Measurements from ENCODE around the gene CDC25B.

Gene CDC25B

DNA sequence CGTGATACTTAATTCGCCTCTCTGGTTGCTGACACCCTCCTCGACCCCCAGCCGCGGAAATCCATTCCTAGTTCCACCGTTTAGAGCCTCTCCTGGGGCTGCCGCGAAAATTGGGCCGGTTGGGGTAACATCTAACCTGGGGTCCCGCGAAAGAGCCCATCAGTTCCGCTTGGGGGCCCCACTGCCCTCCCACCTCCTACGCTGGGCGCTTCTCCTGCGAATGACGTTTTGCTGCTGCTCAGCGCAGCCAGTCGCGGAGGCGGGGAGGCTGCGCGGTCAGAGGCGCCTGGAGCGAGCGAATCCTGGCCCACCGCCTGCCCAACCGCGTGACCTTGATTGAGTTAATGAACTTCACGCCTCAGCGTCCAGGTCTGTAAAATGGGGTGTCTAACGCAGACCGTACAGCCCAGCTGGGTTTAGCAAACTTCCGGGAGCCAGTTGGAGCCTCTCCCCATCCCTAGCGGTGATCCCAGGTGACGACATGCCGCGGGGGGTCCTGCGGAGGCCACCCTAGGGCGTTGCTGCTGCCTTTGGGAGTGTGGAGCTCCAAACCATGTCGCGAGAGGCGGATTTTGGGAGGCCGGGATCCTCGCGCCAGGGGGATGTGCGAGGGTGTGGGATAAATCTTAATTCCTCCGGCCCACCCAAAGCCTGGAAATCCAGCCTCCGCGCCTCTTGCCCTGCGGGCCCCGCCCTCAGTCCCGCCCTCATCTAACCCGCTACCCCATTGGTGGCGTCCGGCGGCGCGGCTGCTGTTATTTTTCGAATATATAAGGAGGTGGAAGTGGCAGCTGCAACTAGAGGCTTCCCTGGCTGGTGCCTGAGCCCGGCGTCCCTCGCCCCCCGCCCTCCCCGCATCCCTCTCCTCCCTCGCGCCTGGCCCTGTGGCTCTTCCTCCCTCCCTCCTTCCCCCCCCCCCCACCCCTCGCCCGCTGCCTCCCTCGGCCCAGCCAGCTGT, at the start of gene CDC25B:
CDC25B (plus strand) TSS at position 800 of the 958 bp plus-strand sequence. CDS start 222 bp downstream, outside the sequence.
- no peaks in the 10 kb centered on the region for H3K27me3 ChIP-seq (ENCODE audit: insufficient read depth, low read length, poor library complexity, severe bottlenecking)
- peak within 1 kb of the TSS; percentile 91 for H3K9ac ChIP-seq (ENCODE audit: low read depth, low read length, poor library complexity, severe bottlenecking)
- H3K9me3 ChIP-seq (ENCODE audit: insufficient read depth, low read depth, low read length) = no peaks in the 10 kb centered on the region
- peaks cover 8% of the 10 kb centered on the region; the same call in 1 of the 2 replicates for H3K36me3 ChIP-seq (ENCODE audit: insufficient read depth, low read length)
- peaks cover 45% of the 10 kb centered on the region for H3K4me1 ChIP-seq (ENCODE audit: insufficient read depth, low read length, poor library complexity, severe bottlenecking)
- peak within 1 kb of the TSS; percentile 99 for H2AFZ ChIP-seq (ENCODE audit: low read length)
- peaks cover 31% of the 10 kb centered on the region for H4K20me1 ChIP-seq (ENCODE audit: insufficient read depth, low read length, poor library complexity, severe bottlenecking)
- peak within 1 kb of the TSS; percentile 88 for H3K4me2 ChIP-seq (ENCODE audit: low read depth, low read length, poor library complexity, severe bottlenecking)
- peaks cover 51% of the 10 kb centered on the region for H3K79me2 ChIP-seq (ENCODE audit: insufficient read depth, low read length)
- TF ChIP-seq, protein P1, sequence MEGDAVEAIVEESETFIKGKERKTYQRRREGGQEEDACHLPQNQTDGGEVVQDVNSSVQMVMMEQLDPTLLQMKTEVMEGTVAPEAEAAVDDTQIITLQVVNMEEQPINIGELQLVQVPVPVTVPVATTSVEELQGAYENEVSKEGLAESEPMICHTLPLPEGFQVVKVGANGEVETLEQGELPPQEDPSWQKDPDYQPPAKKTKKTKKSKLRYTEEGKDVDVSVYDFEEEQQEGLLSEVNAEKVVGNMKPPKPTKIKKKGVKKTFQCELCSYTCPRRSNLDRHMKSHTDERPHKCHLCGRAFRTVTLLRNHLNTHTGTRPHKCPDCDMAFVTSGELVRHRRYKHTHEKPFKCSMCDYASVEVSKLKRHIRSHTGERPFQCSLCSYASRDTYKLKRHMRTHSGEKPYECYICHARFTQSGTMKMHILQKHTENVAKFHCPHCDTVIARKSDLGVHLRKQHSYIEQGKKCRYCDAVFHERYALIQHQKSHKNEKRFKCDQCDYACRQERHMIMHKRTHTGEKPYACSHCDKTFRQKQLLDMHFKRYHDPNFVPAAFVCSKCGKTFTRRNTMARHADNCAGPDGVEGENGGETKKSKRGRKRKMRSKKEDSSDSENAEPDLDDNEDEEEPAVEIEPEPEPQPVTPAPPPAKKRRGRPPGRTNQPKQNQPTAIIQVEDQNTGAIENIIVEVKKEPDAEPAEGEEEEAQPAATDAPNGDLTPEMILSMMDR (conservative IDR thresholded peaks at IDR 0.05; ENCODE audit: low read length) = peak; percentile 34
- TF ChIP-seq EZH2phosphoT487 (IDR thresholded peaks at IDR 0.05; ENCODE audit: borderline replicate concordance) = no peak
- peak within 1 kb of the TSS; percentile 98 for H3K4me3 ChIP-seq (ENCODE audit: low read length, poor library complexity, severe bottlenecking)
- no peaks in the 10 kb centered on the region for H3K9me2 ChIP-seq (replicated peaks; ENCODE audit: low read depth, low read length)
- no peaks in the 10 kb centered on the region for H3F3A ChIP-seq (ENCODE audit: low read depth)

DNA sequence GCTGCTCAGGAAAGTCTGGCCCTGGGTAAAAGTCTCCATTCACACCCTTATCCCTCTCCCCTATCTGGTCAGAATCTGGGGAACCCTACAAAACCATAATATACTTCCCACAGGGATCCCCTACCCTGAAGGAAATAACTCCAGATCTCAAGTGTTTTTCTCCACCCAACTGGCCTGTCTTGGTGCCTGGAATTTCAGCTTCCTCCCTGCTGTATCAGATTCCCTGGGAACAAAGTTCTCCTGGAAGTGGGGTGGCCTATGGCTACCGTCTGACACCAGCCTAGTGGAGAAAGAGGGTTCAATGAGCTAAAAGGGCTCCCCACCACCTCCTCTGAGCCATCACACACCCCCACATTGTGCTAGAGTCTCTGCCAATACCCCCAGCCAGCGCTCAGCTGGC, 48.6 kb upstream of the CDC25B start:
- Histone ChIP-seq H3K79me2 (ENCODE audit: insufficient read depth, low read length) (no peaks in the 10 kb centered on the region), H3K9ac (ENCODE audit: low read depth, low read length, poor library complexity, severe bottlenecking) (no peak overlapping the region), H4K20me1 (ENCODE audit: insufficient read depth, low read length, poor library complexity, severe bottlenecking) (no peaks in the 10 kb centered on the region), H3K9me3 (ENCODE audit: insufficient read depth, low read depth, low read length) (no peaks in the 10 kb centered on the region), H3K4me1 (ENCODE audit: insufficient read depth, low read length, poor library complexity, severe bottlenecking) (peaks cover 13% of the 10 kb centered on the region), H3F3A (ENCODE audit: low read depth) (no peaks in the 10 kb centered on the region), H3K27me3 (ENCODE audit: insufficient read depth, low read length, poor library complexity, severe bottlenecking) (no peaks in the 10 kb centered on the region), H2AFZ (ENCODE audit: low read length) (no peak overlapping the region), H3K9me2 (replicated peaks; ENCODE audit: low read depth, low read length) (no peaks in the 10 kb centered on the region), H3K4me2 (ENCODE audit: low read depth, low read length, poor library complexity, severe bottlenecking) (no peak overlapping the region), H3K4me3 (ENCODE audit: low read length, poor library complexity, severe bottlenecking) (no peak overlapping the region), H3K36me3 (ENCODE audit: insufficient read depth, low read length) (no peaks in the 10 kb centered on the region)
- TF ChIP-seq, protein P1 (conservative IDR thresholded peaks at IDR 0.05; ENCODE audit: low read length) = no peak
- TF ChIP-seq EZH2phosphoT487 (IDR thresholded peaks at IDR 0.05; ENCODE audit: borderline replicate concordance) = no peak

DNA sequence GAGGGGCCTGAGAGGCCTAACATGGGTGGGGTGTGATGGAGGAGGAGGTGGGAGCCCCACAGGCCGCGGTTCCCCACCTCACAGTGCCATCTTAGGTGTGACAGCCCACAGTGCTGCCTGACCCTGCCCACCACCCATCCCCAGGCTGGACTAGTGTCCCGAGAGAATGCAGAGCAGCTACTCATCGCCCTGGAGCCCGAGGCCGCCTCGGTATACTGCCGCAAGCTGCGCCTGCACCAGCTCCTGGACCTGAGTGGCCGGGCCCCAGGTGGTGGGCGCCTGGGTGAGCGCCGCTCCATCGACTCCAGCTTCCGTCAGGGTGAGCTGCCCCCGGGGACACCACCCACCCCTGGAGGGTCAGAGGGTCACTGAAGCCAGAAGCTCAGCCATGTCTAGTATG, 48.0 kb upstream of the CDC25B start:
- TF ChIP-seq EZH2phosphoT487 (IDR thresholded peaks at IDR 0.05; ENCODE audit: borderline replicate concordance) = no peak
- no peak overlapping the region for H3K9ac ChIP-seq (ENCODE audit: low read depth, low read length, poor library complexity, severe bottlenecking)
- no peak overlapping the region for H2AFZ ChIP-seq (ENCODE audit: low read length)
- H3K36me3 ChIP-seq (ENCODE audit: insufficient read depth, low read length) = no peaks in the 10 kb centered on the region
- H3K4me3 ChIP-seq (ENCODE audit: low read length, poor library complexity, severe bottlenecking) = no peak overlapping the region
- no peaks in the 10 kb centered on the region for H4K20me1 ChIP-seq (ENCODE audit: insufficient read depth, low read length, poor library complexity, severe bottlenecking)
- peaks cover 13% of the 10 kb centered on the region for H3K4me1 ChIP-seq (ENCODE audit: insufficient read depth, low read length, poor library complexity, severe bottlenecking)
- no peak overlapping the region for H3K4me2 ChIP-seq (ENCODE audit: low read depth, low read length, poor library complexity, severe bottlenecking)
- no peaks in the 10 kb centered on the region for H3K9me2 ChIP-seq (replicated peaks; ENCODE audit: low read depth, low read length)
- H3F3A ChIP-seq (ENCODE audit: low read depth) = no peaks in the 10 kb centered on the region
- H3K79me2 ChIP-seq (ENCODE audit: insufficient read depth, low read length) = no peaks in the 10 kb centered on the region
- H3K27me3 ChIP-seq (ENCODE audit: insufficient read depth, low read length, poor library complexity, severe bottlenecking) = no peaks in the 10 kb centered on the region
- H3K9me3 ChIP-seq (ENCODE audit: insufficient read depth, low read depth, low read length) = no peaks in the 10 kb centered on the region
